Measurements from ENCODE around the gene EXOSC3.

EXOSC3 gene

DNA sequence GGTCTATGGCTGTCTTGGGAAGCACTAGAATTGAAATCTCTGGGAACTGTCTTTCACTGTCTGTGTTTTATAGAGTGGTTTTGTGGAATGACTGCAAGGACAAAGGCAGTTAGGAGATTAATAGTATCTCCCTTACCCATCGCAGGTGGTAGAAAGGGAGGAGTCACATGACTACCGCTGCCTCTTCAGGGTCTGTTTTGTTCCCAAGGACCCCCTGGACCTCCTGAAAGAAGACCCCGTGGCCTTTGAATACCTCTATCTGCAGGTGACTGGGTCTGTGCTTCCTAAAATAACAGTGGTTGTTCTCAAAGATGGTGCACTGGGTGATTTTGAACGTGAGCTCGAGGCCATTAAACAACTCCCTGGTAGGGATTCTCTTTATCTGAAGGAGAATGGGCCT lies 54.0 kb downstream of the EXOSC3 start:
- H3K27me3 ChIP-seq (ENCODE audit: low read depth, low read length): no peaks in the 10 kb centered on the region
- H3K4me1 ChIP-seq (ENCODE audit: control insufficient read depth in 1 of 2, insufficient read depth in 2 of 2, low read length in 2 of 2): no peaks in the 10 kb centered on the region
- no peak overlapping the region for H3K4me3 ChIP-seq (ENCODE audit: low read depth in 1 of 2, low read length in 2 of 2)
- no peaks in the 10 kb centered on the region for H3K36me3 ChIP-seq (ENCODE audit: control insufficient read depth in 1 of 2, insufficient read depth in 2 of 2, low read length in 2 of 2)
- no peaks in the 10 kb centered on the region for H3K9me3 ChIP-seq (ENCODE audit: control insufficient read depth in 1 of 2, low read length in 2 of 2)
- H3K27ac ChIP-seq (ENCODE audit: low read length): no peak overlapping the region

- Histone ChIP-seq H3K36me3 (ENCODE audit: control insufficient read depth in 1 of 2, insufficient read depth in 2 of 2, low read length in 2 of 2) (no peaks in the 10 kb centered on the region), H3K27ac (ENCODE audit: low read length) (no peak overlapping the region), H3K4me1 (ENCODE audit: control insufficient read depth in 1 of 2, insufficient read depth in 2 of 2, low read length in 2 of 2) (no peaks in the 10 kb centered on the region), H3K4me3 (ENCODE audit: low read depth in 1 of 2, low read length in 2 of 2) (no peak overlapping the region), H3K9me3 (ENCODE audit: control insufficient read depth in 1 of 2, low read length in 2 of 2) (no peaks in the 10 kb centered on the region), H3K27me3 (ENCODE audit: low read depth, low read length) (no peaks in the 10 kb centered on the region)
Measured at GRCh38 chr9:37730256-37730655, 54.6 kb downstream of the EXOSC3 start.
